Activated naive CD8-positive, alpha-beta T cell (primary cell): ENCODE measurements around the gene ATF7.
A peak's percentile ranks its signal among the peaks of the same experiment; 100 is the strongest.

ENCODE experiments used
- H3K27ac Mint-ChIP-seq: one replicate; pipeline ENCODE4 v1.8.0; 2021; ENCODE audit warnings: mixed read lengths
- H3K27me3 Mint-ChIP-seq: one replicate; pipeline ENCODE4 v1.8.0; 2021; ENCODE audit warnings: mixed read lengths
- H3K36me3 Mint-ChIP-seq: one replicate; pipeline ENCODE4 v1.8.0; 2021; ENCODE audit warnings: mixed read lengths
- H3K4me1 Mint-ChIP-seq: one replicate; pipeline ENCODE4 v1.8.0; 2021; ENCODE audit warnings: low read depth, mixed read lengths
- H3K4me3 Mint-ChIP-seq: one replicate; pipeline ENCODE4 v1.8.0; 2021; ENCODE audit warnings: mild to moderate bottlenecking, mixed read lengths
- H3K9me3 Mint-ChIP-seq: one replicate; pipeline ENCODE4 v1.8.0; 2021; ENCODE audit warnings: low read depth, mixed read lengths

ATF7 gene

GRCh38 chr12:53523131-53523530 is 103.1 kb downstream of the ATF7 start:
- Mint-ChIP-seq H3K4me3 (no peak overlapping the region), H3K27ac (no peak overlapping the region), H3K9me3 (no peaks in the 10 kb centered on the region), H3K4me1 (peaks cover 2% of the 10 kb centered on the region), H3K27me3 (no peaks in the 10 kb centered on the region), H3K36me3 (peaks cover 9% of the 10 kb centered on the region)

- H3K4me1 Mint-ChIP-seq: peaks cover 2% of the 10 kb centered on the region
- H3K36me3 Mint-ChIP-seq: peaks cover 9% of the 10 kb centered on the region
- no peaks in the 10 kb centered on the region for H3K9me3 Mint-ChIP-seq
- no peak overlapping the region for H3K27ac Mint-ChIP-seq
- H3K27me3 Mint-ChIP-seq: no peaks in the 10 kb centered on the region
- H3K4me3 Mint-ChIP-seq: no peak overlapping the region
These were observed 107.8 kb downstream of the ATF7 start for GRCh38 chr12:53518381-53518780.

DNA sequence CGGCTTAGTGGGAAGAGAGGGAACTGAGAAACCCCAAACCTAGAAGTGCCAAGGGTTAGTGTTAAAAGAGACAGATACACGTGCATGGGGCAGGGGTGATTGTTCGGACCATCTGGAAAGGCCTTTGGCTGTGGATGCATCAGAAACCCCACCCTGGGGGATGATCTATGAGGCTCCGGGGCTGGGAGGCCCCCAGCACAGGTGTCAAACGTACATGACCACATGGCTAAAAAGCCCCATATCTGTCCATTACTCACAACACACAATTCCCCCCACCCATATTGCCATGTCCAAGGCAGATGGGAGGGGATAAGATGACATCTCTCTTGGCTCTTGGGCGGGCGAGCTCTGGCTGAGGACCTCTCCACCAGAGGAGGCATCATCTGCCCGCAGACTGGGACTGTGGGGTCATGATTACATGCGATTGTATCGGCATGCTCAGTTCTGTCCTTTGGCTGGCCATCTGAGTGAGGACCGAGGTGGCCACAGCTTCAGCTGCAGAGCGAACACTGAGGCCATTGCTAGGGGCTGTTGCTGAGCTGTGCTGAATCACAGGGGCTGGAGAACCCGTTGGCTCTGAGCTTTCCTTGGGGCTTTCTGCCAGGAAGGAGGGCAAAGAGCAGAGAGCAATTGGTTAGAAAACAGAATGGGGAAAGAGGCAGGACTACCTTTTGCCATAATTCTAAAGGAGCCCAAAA is 109.3 kb downstream of the ATF7 start:
- Mint-ChIP-seq H3K36me3 (peaks cover 7% of the 10 kb centered on the region), H3K27ac (no peak overlapping the region)

DNA sequence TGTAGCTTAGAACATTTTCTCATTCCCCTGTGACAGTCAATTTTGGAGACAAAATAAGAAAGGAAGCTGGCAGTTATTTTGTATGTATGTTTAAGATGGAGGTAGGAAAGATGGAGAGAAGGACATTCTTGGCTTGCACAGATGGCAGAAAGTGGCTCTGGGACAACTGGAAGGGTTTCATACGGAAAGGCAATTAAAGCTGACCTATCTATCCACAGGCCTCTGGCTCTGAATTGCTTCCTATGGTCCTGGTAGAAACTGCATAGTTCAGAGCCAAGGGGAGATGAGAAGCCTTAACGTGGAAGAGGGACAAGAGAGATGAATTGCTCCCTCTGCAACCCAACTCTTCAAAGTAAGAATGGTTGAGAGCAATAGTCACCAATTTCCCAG is 110.9 kb downstream of the ATF7 start:
- Mint-ChIP-seq H3K27me3 (no peaks in the 10 kb centered on the region), H3K4me3 (no peak overlapping the region), H3K27ac (no peak overlapping the region), H3K36me3 (no peaks in the 10 kb centered on the region), H3K4me1 (no peaks in the 10 kb centered on the region), H3K9me3 (no peaks in the 10 kb centered on the region)

More for the DNA sequence above, 109.3 kb downstream of the ATF7 start:
- H3K27me3 Mint-ChIP-seq: no peaks in the 10 kb centered on the region
- H3K9me3 Mint-ChIP-seq: no peaks in the 10 kb centered on the region
- H3K4me1 Mint-ChIP-seq: peaks cover 2% of the 10 kb centered on the region
- H3K4me3 Mint-ChIP-seq: no peak overlapping the region

GRCh38 chr12:53514628-53515290 is 111.4 kb downstream of the ATF7 start:
- Mint-ChIP-seq H3K27me3 (no peaks in the 10 kb centered on the region), H3K4me1 (no peaks in the 10 kb centered on the region), H3K9me3 (no peaks in the 10 kb centered on the region), H3K36me3 (no peaks in the 10 kb centered on the region), H3K4me3 (no peak overlapping the region), H3K27ac (peak overlapping the region; percentile 22)

GRCh38 chr12:53513712-53514410 is 112.3 kb downstream of the ATF7 start:
- H3K27ac Mint-ChIP-seq: peak overlapping the region; percentile 47
- H3K9me3 Mint-ChIP-seq: no peaks in the 10 kb centered on the region

DNA sequence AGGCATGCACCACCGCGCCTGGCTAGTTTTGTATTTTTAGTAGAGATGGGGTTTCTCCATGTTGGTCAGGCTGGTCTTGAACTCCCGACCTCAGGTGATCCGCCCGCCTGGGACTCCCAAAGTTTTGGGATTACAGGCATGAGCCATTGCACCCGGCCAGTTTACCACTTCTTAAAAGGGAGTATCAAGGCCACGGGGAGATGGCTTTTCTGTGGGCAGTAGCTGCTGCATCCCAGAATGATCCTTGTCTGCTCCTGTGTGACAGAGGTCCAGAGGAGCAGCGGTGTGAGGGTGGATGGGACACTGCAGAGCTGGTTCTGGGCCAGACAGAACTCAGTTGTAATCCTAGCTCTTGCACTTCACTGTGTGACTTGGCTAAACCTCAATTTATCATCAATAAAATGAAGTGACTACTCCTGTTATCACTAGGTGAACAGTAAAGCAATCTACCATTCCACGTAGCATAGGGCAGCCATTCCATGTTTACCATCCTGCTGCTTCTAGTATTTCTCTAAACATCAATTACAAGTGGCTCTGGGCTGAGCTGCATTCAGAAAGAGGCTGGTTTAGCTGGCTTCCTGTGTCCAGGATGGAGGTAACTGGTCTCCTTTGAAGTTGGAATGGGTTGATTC is 115.9 kb downstream of the ATF7 start:
- Mint-ChIP-seq H3K9me3 (no peaks in the 10 kb centered on the region), H3K4me1 (peaks cover 8% of the 10 kb centered on the region), H3K27me3 (no peaks in the 10 kb centered on the region), H3K4me3 (no peak overlapping the region), H3K36me3 (no peaks in the 10 kb centered on the region), H3K27ac (no peak overlapping the region)

More at GRCh38 chr12:53513712-53514410, 112.3 kb downstream of the ATF7 start:
- Mint-ChIP-seq H3K4me1 (peaks cover 2% of the 10 kb centered on the region), H3K36me3 (no peaks in the 10 kb centered on the region), H3K4me3 (no peak overlapping the region), H3K27me3 (no peaks in the 10 kb centered on the region)

- Mint-ChIP-seq H3K4me3 (no peak overlapping the region), H3K36me3 (no peaks in the 10 kb centered on the region), H3K27me3 (no peaks in the 10 kb centered on the region), H3K9me3 (no peaks in the 10 kb centered on the region), H3K27ac (peak overlapping the region; percentile 51), H3K4me1 (peaks cover 8% of the 10 kb centered on the region)
These were observed 117.5 kb downstream of the ATF7 start for GRCh38 chr12:53508534-53509170.

- H3K27ac Mint-ChIP-seq: no peak overlapping the region
- H3K27me3 Mint-ChIP-seq: no peaks in the 10 kb centered on the region
These were observed 118.6 kb downstream of the ATF7 start for GRCh38 chr12:53507603-53507885.

GRCh38 chr12:53506881-53507602 is 119.1 kb downstream of the ATF7 start, which contains the start of gene NPFF:
NPFF (minus strand) TSS chr12:53507484; CDS start chr12:53507474, 10 bp downstream.
- peaks cover 12% of the 10 kb centered on the region for H3K4me1 Mint-ChIP-seq
- no peaks in the 10 kb centered on the region for H3K27me3 Mint-ChIP-seq
- no peak within 1 kb of the TSS for H3K27ac Mint-ChIP-seq
- no peaks in the 10 kb centered on the region for H3K36me3 Mint-ChIP-seq
- H3K9me3 Mint-ChIP-seq: no peaks in the 10 kb centered on the region
- no peak within 1 kb of the TSS for H3K4me3 Mint-ChIP-seq

More at GRCh38 chr12:53507603-53507885, 118.6 kb downstream of the ATF7 start:
- Mint-ChIP-seq H3K36me3 (no peaks in the 10 kb centered on the region), H3K4me1 (peaks cover 10% of the 10 kb centered on the region), H3K4me3 (no peak overlapping the region), H3K9me3 (no peaks in the 10 kb centered on the region)

- Mint-ChIP-seq H3K4me3 (no peak overlapping the region), H3K4me1 (peaks cover 16% of the 10 kb centered on the region), H3K9me3 (no peaks in the 10 kb centered on the region), H3K27me3 (no peaks in the 10 kb centered on the region), H3K27ac (no peak overlapping the region), H3K36me3 (no peaks in the 10 kb centered on the region)
These were observed 119.8 kb downstream of the ATF7 start for GRCh38 chr12:53506450-53506785.

DNA sequence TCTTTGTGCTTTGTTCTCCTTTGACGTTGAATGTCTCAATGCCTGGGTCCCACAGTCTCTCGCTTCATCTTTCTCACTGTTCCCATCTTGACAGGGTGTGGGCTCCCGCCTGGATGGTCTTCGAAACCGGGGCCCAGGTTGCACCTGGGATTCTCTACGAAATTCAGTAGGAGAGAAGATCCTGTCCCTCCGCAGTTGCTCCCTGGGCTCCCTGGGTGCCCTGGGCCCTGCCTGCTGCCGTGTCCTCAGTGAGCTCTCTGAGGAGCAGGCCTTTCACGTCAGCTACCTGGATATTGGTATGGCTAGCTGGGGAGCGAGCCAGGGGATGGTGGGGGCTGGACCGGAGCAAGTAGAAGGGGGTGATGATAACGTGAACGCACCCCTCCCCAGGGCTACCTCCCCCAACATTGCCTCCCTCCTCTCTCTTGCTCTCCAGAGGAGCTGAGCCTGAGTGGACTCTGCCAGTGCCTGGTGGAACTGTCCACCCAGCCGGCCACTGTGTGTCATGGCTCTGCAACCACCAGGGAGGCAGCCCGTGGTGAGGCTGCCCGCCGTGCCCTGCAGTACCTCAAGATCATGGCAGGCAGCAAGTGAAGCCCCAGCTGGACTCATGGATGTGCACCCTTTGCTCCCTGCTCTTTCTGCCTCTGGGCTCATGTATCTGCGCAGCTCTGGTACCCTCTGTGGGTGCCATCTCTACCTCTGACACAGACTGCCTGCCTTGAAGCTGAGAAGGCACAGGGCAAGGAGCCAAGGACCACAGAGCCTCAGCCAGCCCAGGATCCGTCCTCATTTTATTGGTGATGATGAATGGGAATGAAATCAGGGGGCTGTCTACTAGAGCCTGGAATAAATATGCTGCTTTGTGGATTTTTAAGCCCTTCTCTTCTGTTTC is 120.4 kb downstream of the ATF7 start:
- Mint-ChIP-seq H3K4me1 (peaks cover 16% of the 10 kb centered on the region), H3K27ac (no peak overlapping the region), H3K27me3 (no peaks in the 10 kb centered on the region), H3K9me3 (no peaks in the 10 kb centered on the region), H3K36me3 (no peaks in the 10 kb centered on the region), H3K4me3 (no peak overlapping the region)

- H3K4me1 Mint-ChIP-seq: peaks cover 20% of the 10 kb centered on the region
- H3K36me3 Mint-ChIP-seq: no peaks in the 10 kb centered on the region
- H3K4me3 Mint-ChIP-seq: no peak overlapping the region
- no peak overlapping the region for H3K27ac Mint-ChIP-seq
- H3K9me3 Mint-ChIP-seq: no peaks in the 10 kb centered on the region
- H3K27me3 Mint-ChIP-seq: no peaks in the 10 kb centered on the region
These were observed 121.1 kb downstream of the ATF7 start for GRCh38 chr12:53505086-53505485.
